Left renal cortex interstitium (tissue), 4 donors: ENCODE data around the gene IKZF2. TPM values are rescaled to one million over a fixed set of nuclear protein-coding genes. Genes with fewer than 3 reads are reported as not detected.

Experiments used
- DNase-seq, 4 donors: peaks; one replicate each; pipeline ENCODE4 v3.0.0-alpha.2; 2013; ENCODE audit warnings: low read depth in 4 of 4, low spot score in 2 of 4, missing footprints in 1 of 4
- polyA plus RNA-seq, 4 donors: library from polyadenylated mRNA; unstranded; fragments of 120-200 nt; gene quantifications; one replicate each; pipeline ENCODE4 v1.2.1, GENCODE V29; 2013; ENCODE audit not compliant: insufficient read length in 4 of 4

IKZF2 gene
- polyA plus RNA-seq, 4 donors = 7.9 to 10.2 (median 9.2) TPM

GRCh38 chr2:213010106-213010779, 141.2 kb downstream of the IKZF2 start:
- no peak for DNase-seq

DNA sequence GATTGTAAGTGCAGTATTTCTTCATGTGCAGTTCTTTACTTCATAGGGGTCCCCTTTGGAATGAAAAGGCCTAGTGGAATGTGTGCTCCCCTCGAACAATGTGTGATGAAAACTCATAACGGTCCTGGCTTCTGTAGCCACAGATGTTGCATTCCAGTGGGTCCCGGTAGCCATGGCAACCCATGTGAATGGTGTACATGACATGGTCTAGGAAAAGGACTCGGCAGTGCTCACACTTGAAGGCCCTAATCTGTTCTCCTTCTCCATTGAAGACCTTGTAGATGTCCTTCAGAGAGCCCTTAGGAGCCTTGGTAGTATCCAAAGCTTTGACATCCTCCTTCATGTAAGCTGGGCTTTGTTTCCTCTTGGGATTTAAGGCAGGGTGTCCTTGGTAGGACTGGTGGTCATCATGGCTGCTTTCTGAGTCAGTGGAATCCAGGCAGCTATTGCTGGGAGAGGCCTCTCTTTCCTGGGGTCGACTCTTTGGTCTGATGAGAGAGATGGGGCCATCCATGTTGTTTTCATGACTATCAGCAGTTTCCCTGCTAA, 144.0 kb downstream of the IKZF2 start:
- DNase-seq = no peak

DNA sequence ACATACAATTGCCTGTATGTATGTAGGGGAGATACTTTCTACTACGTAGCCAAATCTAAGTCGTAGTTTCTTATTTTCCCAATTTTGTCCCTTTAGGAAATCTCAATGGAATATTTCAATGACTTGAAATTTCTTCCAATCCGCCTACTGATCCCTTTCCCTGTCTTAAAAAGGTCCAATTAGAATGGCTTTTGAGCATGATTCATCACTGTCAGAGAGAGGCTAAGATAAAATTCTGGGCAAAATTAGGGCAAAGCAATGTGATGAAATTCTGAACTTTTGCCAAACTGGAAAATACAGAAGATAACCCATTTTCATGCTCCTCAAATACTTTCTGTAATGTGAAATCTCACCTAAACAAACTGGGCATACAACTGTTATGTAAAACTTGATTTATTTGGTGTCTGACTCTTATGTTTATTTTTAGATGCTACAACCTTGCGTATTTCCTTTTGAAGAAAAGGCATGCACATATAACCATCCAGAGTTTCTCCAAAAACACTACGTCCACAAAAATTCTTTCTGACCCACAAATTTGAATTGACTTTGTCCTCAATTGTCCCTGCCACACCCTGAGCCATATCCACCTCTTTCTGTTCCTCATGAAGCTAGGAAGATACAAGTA, 147.1 kb downstream of the IKZF2 start:
- no peak for DNase-seq

DNA sequence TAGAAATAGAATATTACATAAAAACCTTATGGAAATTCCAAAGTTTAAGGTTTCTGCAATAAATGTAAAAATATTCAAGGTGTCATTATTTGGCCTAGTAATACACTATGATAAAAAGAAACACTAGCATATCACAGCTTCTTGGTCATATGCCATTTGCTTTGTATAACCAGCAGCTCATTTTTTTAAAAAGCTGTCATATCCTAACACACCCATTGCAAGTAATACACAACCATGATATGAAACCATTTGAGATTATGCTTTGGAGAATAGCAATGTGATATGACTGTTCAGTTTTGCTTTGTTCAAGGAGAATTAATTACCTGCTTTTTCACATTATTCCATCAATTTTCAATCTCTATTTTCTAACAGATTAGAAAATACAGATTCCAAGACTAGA, 149.0 kb downstream of the IKZF2 start:
- DNase-seq = no peak

GRCh38 chr2:213001297-213001910, 150.0 kb downstream of the IKZF2 start:
- no peak for DNase-seq

- DNase-seq = no peak
These were observed 152.6 kb downstream of the IKZF2 start for GRCh38 chr2:212998626-212999359.

DNA sequence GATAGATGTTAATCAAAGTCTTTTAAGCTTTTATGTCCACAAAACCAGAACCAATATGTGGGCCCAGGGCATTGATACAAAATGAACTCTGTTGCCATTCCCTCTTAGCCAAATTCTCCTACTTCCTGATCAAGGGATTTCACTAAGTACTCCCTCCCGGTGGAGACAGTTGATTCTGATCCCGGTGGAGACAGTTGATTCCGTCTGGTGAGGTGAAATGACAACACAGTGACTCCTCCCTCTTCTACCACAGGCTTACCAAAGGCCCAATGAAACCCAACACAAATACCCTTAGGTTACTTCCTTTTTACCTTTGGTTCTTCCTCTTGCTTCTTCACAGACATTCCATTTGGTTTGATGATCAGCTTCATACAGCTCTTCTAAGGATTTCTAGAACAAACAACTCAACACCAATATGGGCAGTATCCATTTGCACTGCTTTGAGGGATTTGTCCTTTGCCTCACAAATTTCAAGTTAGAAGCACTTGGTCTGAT, 153.8 kb downstream of the IKZF2 start:
- DNase-seq = no peak

- DNase-seq = no peak
These were observed 155.5 kb downstream of the IKZF2 start for GRCh38 chr2:212995920-212996319.

- DNase-seq = no peak
These were observed 156.4 kb downstream of the IKZF2 start for GRCh38 chr2:212994976-212995375.

DNA sequence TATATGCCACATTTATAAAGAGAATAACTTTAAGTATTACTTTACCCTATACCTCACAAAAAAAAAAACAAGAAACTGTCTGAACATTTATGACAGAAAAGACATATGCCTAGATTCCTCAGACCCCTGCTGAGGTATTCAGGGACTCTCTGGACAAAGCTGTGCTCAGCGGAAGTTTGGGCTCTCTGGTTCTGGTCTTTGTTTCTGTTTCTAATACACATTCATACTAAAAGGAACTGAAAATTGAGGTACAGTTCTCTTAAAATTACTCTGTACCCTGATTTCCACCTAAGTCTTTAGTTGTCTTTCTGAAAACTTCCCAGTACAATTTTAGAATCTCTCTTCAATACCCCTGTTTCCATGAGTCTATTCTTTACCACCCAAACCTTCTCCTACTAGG, 160.3 kb downstream of the IKZF2 start:
- DNase-seq = no peak

DNA sequence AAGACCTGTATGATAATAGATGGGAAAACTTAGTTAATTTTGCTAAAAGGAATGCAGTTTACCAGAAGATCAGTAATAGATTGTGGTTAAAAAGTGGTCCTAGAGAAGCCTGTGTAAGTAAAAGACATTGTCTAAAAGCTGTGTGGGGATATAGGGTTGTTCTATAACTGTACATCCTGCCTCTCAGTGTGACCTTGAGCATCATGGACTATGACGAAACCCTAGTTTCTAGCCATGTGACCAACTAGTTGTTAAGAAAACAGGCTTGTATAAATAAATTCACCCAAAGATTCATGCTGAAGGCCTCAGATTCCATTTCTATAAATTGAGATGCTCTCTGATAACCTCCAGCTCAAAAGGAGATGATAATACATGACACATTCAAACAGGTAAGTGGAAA, 160.7 kb downstream of the IKZF2 start:
- no peak for DNase-seq

DNA sequence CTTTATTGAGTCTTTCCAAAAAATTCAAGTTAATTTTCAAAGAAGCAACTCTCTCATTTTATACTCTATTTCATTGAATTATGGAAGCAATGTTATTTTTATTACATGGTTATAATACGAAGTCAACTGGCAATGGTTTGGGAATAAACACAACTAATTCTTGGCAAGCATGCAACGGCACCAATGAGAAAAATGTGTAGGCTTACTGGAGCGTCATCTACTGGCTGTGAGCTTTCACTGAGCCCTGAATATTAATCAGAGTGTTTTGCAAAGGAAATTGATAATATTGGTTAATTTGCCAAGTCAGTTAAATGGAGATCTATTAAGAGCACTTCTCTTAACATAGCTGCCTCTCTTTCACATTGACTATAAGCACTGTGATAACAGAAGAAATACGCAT, 163.9 kb downstream of the IKZF2 start:
- DNase-seq = no peak

DNA sequence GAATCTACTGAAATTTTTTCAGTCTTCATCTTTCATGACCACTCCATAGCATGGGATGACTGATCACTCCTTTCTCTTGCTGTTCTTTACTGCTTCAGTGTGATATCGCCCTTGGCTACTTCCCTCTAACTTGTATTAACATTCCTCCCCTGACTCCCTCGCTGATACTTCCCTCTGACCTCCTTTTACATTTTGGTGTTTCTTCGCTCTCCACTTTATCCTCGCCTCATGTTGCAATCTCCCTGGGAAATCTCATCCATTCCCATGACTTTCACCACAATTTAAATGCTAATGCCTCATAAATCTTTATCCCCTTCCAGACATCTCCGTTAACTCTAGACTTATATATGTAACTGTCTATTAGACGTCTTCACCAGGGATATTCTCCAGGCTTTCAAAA, 167.3 kb downstream of the IKZF2 start:
- no peak for DNase-seq

DNA sequence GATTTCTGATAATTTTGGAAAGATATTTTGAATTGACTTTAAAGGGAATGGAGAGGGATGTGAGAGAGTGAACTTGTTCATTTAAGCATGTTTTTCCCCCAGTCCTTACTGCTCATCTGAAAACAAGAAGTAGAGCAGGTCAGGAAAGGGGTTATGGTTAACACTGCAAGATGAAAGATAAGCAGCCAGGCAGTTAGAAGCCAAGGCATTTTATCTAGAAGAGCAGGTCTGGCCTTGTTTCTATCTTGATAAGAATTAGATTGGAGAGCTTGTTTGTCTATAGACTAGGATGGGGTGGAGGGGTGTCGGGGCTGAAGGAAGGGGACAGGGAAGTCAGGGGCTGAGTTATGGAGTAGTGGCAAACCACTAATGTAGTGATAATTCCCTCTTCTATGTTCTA, 171.6 kb downstream of the IKZF2 start:
- no peak for DNase-seq

GRCh38 chr2:212979046-212979612, 172.3 kb downstream of the IKZF2 start:
- DNase-seq = no peak

DNA sequence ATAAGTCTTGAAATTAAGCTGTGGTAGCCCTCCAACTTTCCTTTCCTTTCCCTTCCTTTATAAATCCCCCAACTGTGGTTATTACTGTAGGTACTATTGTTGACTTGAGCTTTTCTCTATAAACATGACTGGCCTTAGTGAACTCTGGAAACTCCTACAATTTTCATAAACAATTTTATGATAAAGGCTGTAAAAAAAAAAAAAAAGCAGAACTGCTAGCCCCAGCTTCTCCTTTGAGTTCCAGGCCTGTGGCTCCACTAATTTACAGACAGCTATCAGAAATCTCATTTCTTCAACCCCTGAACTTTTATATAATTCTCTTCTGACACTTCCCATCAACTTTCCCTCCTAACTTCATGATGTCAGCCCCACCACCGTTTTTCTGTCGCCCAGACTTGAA, 174.3 kb downstream of the IKZF2 start:
- no peak for DNase-seq

DNA sequence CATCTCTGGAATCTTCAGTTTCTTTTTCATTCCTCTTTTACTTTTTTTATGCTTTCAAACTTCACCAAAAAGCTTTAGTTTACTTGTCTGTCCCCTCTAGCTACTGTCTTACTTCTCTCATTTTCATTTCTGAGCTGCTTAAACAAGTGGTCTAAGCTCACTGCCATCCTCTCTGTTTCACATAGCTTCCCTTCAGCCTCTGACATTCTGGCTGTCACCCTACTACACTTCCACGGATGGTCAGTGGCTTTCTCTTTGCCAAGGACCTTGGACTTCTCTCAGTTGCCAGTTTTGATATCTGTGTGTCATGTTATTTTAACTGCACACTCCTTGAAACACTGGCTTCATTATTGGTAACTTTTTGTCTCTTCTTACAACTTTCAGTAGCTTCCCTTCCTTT, 176.1 kb downstream of the IKZF2 start:
- DNase-seq = no peak

DNA sequence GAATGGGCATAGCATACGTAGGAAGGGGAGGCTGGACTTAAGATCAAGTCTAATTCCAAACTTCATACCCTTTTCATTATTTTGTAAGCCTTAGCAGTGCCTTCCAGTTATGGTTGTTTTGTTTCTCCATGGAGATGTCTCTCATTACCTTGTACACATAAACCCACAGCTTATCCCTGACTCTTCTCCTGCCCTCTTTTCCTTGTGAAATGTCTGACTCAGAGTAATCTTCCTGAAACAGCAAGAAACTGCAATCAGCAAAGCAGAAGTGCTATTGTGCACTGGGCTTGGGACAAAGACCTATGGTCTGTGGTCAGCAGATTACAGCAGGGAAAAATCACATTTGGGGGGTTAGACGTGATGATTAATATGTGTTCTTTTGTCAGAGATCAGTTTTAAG, 176.7 kb downstream of the IKZF2 start:
- DNase-seq = no peak

- no peak for DNase-seq
These were observed 178.1 kb downstream of the IKZF2 start for GRCh38 chr2:212973347-212973746.

GRCh38 chr2:212970132-212970531, 181.3 kb downstream of the IKZF2 start:
- DNase-seq = no peak
